RWPE1 (cell line): ENCODE measurements around the gene PPIA.
A peak's percentile ranks its signal among the peaks of the same experiment; 100 is the strongest.

Source experiments
- CTCF ChIA-PET: fragments of 350-600 bp; sonication (Branson Sonifier 250); formaldehyde crosslinking; extraction: SDS; loops from one replicate; lab custom pipeline; 2021; lab: Yijun Ruan, JAX
- POLR2A ChIA-PET: fragments of 400-600 bp; formaldehyde crosslinking; extraction: SDS; loops from one replicate; lab custom pipeline; 2020; ENCODE audit warnings: antibody characterized with exemption; ENCODE audit not compliant: low non-redundant PET; lab: Yijun Ruan, JAX
- DNase-seq: peaks from one replicate; pipeline ENCODE4 v3.0.0; 2012; ENCODE audit warnings: low spot score
- H3K27ac ChIP-seq: fragments of 450-650 bp; 2 replicates; pipeline ENCODE4 v1.5.1; 2017
- TF ChIP-seq, protein P1 (sequence below): fragments of 450-650 bp; conservative IDR thresholded peaks from 2 replicates; pipeline ENCODE4 v1.5.1; 2017; ENCODE audit warnings: low read depth, mild to moderate bottlenecking

Gene PPIA

DNA sequence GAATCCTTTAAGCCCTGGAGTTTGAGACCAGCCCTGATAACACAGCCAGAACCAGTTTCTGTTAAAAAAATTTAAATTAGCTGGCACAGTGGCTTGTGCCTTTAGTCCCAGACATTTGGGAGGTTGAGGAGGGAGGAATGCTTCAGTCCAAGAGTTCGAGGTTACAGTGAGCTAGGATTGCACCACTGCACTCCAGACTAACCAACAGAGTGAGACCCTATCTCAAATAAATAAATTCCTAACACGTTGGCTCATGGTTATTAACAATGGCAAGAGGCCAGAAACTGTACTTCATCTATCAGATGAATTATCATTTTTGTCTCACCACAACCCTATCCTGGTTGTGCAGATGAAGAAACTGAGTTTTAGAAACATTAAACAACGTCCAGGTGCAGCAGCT lies 2.1 kb upstream of the PPIA start:
- ChIA-PET CTCF (no interaction called here), POLR2A (no interaction called here)
- H3K27ac ChIP-seq, result peak overlapping the region; percentile 99
- TF ChIP-seq, protein P1, sequence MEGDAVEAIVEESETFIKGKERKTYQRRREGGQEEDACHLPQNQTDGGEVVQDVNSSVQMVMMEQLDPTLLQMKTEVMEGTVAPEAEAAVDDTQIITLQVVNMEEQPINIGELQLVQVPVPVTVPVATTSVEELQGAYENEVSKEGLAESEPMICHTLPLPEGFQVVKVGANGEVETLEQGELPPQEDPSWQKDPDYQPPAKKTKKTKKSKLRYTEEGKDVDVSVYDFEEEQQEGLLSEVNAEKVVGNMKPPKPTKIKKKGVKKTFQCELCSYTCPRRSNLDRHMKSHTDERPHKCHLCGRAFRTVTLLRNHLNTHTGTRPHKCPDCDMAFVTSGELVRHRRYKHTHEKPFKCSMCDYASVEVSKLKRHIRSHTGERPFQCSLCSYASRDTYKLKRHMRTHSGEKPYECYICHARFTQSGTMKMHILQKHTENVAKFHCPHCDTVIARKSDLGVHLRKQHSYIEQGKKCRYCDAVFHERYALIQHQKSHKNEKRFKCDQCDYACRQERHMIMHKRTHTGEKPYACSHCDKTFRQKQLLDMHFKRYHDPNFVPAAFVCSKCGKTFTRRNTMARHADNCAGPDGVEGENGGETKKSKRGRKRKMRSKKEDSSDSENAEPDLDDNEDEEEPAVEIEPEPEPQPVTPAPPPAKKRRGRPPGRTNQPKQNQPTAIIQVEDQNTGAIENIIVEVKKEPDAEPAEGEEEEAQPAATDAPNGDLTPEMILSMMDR, result no peak
- no peak for DNase-seq

DNA sequence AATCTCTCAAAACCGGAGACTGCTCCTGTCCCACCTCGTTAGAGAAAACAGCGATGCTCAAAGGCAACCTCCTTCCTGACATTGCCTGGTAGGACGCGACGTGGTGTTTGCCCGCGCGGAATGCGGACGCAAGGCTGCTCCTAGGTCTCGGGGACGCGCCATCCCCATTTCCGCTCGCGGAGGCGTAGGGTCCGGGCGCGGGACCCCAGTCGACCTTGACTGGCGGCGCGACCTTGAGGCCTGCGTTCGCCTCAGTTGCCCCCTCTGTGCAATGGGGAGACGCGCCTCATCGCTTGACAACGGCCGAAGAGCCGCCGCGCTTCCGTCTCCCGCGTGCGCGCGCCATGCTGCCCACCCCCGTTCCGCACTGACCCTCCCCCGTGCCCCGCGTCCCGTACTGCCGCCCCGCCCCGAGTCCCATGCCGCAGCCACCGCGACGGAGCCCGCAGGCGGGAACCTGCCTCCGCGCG lies 412 bp upstream of the PPIA start:
- DNase-seq, result peak; percentile 57
- CTCF ChIA-PET, result no interaction called here
- TF ChIP-seq, protein P1, result no peak
- H3K27ac ChIP-seq, result peak overlapping the region; percentile 99
- POLR2A ChIA-PET, result no interaction called here

DNA sequence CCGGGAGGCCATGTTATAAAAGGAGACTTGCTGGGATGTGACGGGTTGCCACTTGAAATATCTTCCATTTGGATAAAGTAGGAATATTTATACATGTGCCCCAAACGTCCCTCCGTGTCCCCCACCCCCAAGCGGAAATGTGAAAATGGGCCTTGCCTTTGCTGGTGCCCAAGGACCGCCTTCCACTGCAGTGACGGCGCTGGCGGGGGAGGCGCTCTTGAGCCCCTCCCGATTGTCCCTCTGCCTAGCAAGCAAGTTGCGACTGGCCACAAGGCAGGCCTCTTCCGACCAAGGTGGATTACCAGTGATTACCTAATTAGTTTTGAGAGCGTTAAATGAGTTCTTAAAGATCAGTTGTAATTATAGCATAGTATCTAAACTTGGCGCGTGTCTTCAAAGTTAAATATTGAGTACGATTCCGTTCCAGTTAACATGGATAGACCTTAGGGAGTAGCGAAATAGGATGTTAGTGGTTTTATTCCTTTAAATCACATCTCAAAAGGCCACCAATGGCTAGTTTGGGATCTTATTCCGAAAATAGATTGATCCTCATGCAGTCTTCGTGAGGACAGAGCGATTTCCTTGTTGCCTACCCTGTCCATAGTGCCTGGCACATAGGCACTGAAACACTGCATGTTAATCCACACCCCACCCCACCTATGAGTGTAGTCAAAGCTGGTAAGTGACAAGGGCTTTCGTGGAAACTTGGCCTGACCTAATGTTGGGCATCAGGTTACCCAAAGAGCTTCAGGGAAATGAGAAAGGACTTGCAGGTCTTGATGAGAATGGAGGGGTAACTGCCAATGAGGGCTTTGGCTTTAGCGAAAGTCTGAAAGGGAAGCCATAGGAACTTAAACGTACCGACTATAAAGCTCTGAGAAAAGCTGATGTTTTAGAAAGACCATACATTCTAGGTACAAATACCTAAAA lies 1.1 kb downstream of the PPIA start:
- TF ChIP-seq, protein P1, result no peak; the same call in 1 of the 2 replicates
- CTCF ChIA-PET, result no interaction called here
- peak; percentile 82 for DNase-seq
- H3K27ac ChIP-seq, result peak overlapping the region; percentile 99
- POLR2A ChIA-PET, result interaction anchor here (0.8 kb wide), 1 partner anchor 50 kb away, joined by 3 read pairs; no protein-coding TSS in a partner anchor

- ChIA-PET CTCF (interaction anchor here (0.6 to 0.8 kb wide), 4 partner anchors 49 to 991 kb away, joined by 3 to 8 read pairs (median 4); no protein-coding TSS in a partner anchor), POLR2A (interaction anchor here (0.8 kb wide), 1 partner anchor 49 kb away, joined by 3 read pairs; no protein-coding TSS in a partner anchor)
- peak overlapping the region; percentile 99 for H3K27ac ChIP-seq
- TF ChIP-seq, protein P1, result no peak
- no peak for DNase-seq
Measured at GRCh38 chr7:44798649-44799305, 2.3 kb downstream of the PPIA start.

DNA sequence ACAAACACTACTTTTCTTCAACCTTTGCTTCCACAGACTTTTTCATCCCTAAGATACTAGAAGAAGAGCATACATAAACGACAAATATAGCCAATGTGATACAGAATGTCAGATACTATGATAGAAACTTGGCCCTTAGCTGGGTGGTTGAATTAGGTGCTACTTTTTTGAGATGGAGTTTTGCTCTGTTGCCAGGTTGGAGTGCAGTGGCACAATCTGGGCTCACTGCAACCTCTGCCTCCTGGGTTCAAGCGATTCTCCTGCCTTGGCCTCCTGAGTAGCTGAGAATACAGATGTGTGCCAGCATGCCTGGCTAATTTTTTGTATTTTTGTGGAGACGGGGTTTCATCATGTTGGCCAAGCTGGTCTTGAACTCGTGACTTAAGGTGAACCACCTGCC lies 3.5 kb downstream of the PPIA start:
- TF ChIP-seq, protein P1, result no peak
- CTCF ChIA-PET, result no interaction called here
- peak overlapping the region; percentile 61 for H3K27ac ChIP-seq
- DNase-seq, result no peak
- POLR2A ChIA-PET, result no interaction called here

GRCh38 chr7:44801890-44802289 lies 5.4 kb downstream of the PPIA start:
- TF ChIP-seq, protein P1, result no peak
- DNase-seq, result peak; percentile 43
- ChIA-PET POLR2A (interaction anchor here (0.6 kb wide), 1 partner anchor 92 kb away, joined by 6 read pairs; no protein-coding TSS in a partner anchor), CTCF (interaction anchor here (0.7 kb wide), 2 partner anchors 51 to 166 kb away, joined by 3 read pairs; no protein-coding TSS in a partner anchor)
- H3K27ac ChIP-seq, result peak overlapping the region; percentile 68
